Neuronal stem cell (in vitro differentiated cells): ENCODE results near the gene WDR4.

Experiments used
- DNase-seq: peaks from one replicate; pipeline ENCODE4 v3.0.0-alpha.2; 2013; ENCODE audit warnings: low spot score
- H2AFZ ChIP-seq: one replicate; pipeline ENCODE4 v1.6.1; 2013; ENCODE audit warnings: mild to moderate bottlenecking, low read length, inconsistent platforms
- H2AK5ac ChIP-seq: 2 replicates; pipeline ENCODE4 v1.6.1; 2013; ENCODE audit warnings: low read depth, mild to moderate bottlenecking, inconsistent platforms, low read length, moderate library complexity, mixed read lengths
- H2BK120ac ChIP-seq: 2 replicates; pipeline ENCODE4 v1.6.1; 2013; ENCODE audit warnings: low read depth, mild to moderate bottlenecking, inconsistent platforms, low read length, moderate library complexity, mixed read lengths
- H2BK12ac ChIP-seq: one replicate; pipeline ENCODE4 v1.6.1; 2013; ENCODE audit warnings: low read length, inconsistent platforms
- H2BK15ac ChIP-seq: 2 replicates; pipeline ENCODE4 v1.6.1; 2013; ENCODE audit warnings: mild to moderate bottlenecking, low read length, inconsistent platforms, mixed read lengths
- H2BK5ac ChIP-seq: one replicate; pipeline ENCODE4 v1.6.1; 2013; ENCODE audit warnings: inconsistent platforms, mild to moderate bottlenecking, low read length, moderate library complexity
- H3K14ac ChIP-seq: one replicate; pipeline ENCODE4 v1.6.1; 2013; ENCODE audit warnings: low read length, inconsistent platforms
- H3K18ac ChIP-seq: 2 replicates; pipeline ENCODE4 v1.6.1; 2013; ENCODE audit warnings: low read length, inconsistent platforms
- H3K23ac ChIP-seq: 2 replicates; pipeline ENCODE4 v1.6.1; 2013; ENCODE audit warnings: low read depth, mild to moderate bottlenecking, mixed read lengths, low read length, inconsistent platforms; ENCODE audit not compliant: poor library complexity
- H3K27ac ChIP-seq: replicated peaks from 3 replicates; pipeline ENCODE4 v1.5.1; 2013; ENCODE audit warnings: low read length, inconsistent platforms
- H3K27me3 ChIP-seq, 3 experiments: 2 replicates each; pipeline ENCODE4 v1.6.1; 2013; ENCODE audit warnings: low read length in 3 of 3, mild to moderate bottlenecking in 2 of 3, inconsistent platforms in 1 of 3, low read depth in 1 of 3, mixed read lengths in 1 of 3, moderate library complexity in 1 of 3; ENCODE audit not compliant: control insufficient read depth in 3 of 3, insufficient read depth in 3 of 3
- H3K36me3 ChIP-seq, 2 donors: replicated peaks in 1 of 2; 2 replicates each; pipeline ENCODE4 v1.6.1; 2013; ENCODE audit warnings: low read length in 2 of 2; ENCODE audit not compliant: control insufficient read depth in 2 of 2, insufficient read depth in 2 of 2
- H3K4ac ChIP-seq: 2 replicates; pipeline ENCODE4 v1.6.1; 2013; ENCODE audit warnings: inconsistent platforms, mild to moderate bottlenecking, low read length, moderate library complexity
- H3K4me1 ChIP-seq, 2 donors: 1 replicate in 1 of 2; 2 replicates in 1 of 2; pipeline ENCODE4 v1.6.1; 2013; ENCODE audit warnings: low read length in 2 of 2, low read depth in 1 of 2; ENCODE audit not compliant: control insufficient read depth in 2 of 2, insufficient read depth in 1 of 2
- H3K4me2 ChIP-seq: one replicate; pipeline ENCODE4 v1.6.1; 2013; ENCODE audit warnings: mild to moderate bottlenecking, low read length, inconsistent platforms; ENCODE audit not compliant: insufficient read depth, poor library complexity, severe bottlenecking
- H3K4me3 ChIP-seq, 2 donors: 2 replicates each; pipeline ENCODE4 v1.5.1; 2013; ENCODE audit warnings: low read length in 2 of 2, mild to moderate bottlenecking in 2 of 2, inconsistent platforms in 1 of 2, moderate library complexity in 1 of 2
- H3K79me1 ChIP-seq: one replicate; pipeline ENCODE4 v1.6.1; 2013; ENCODE audit warnings: low read depth, mild to moderate bottlenecking, inconsistent platforms, low read length, moderate library complexity
- H3K9ac ChIP-seq: one replicate; pipeline ENCODE4 v1.6.1; 2013; ENCODE audit warnings: mild to moderate bottlenecking, low read depth, low read length, inconsistent platforms; ENCODE audit not compliant: poor library complexity
- H3K9me3 ChIP-seq, 2 donors: replicated peaks in 1 of 2; 2 replicates each; pipeline versions ENCODE3 to v1.6.1; 2013; ENCODE audit warnings: low read length in 2 of 2, mild to moderate bottlenecking in 2 of 2, inconsistent platforms in 1 of 2, low read depth in 1 of 2, mixed read lengths in 1 of 2, moderate library complexity in 1 of 2; ENCODE audit not compliant: control insufficient read depth in 2 of 2, insufficient read depth in 1 of 2
- H4K8ac ChIP-seq: one replicate; pipeline ENCODE4 v1.6.1; 2013; ENCODE audit warnings: low read depth, mild to moderate bottlenecking, inconsistent platforms, low read length, moderate library complexity
- H4K91ac ChIP-seq: one replicate; pipeline ENCODE4 v1.6.1; 2013; ENCODE audit warnings: low read length, low read depth, mild to moderate bottlenecking, inconsistent platforms; ENCODE audit not compliant: poor library complexity
- WGBS, 2 donors: extraction: QIAGEN DNeasy Blood & Tissue Kit; methylation state at CpG; one replicate each; pipeline ENCODE4 v1.1.7; 2013; ENCODE audit warnings: missing lambda C conversion rate in 2 of 2, mixed read lengths in 1 of 2; ENCODE audit not compliant: insufficient read length in 2 of 2, insufficient replicate concordance in 1 of 2; ENCODE audit errors: extremely low coverage in 2 of 2; 5-methylcytosine and 5-hydroxymethylcytosine counted together

The WDR4 gene

DNA sequence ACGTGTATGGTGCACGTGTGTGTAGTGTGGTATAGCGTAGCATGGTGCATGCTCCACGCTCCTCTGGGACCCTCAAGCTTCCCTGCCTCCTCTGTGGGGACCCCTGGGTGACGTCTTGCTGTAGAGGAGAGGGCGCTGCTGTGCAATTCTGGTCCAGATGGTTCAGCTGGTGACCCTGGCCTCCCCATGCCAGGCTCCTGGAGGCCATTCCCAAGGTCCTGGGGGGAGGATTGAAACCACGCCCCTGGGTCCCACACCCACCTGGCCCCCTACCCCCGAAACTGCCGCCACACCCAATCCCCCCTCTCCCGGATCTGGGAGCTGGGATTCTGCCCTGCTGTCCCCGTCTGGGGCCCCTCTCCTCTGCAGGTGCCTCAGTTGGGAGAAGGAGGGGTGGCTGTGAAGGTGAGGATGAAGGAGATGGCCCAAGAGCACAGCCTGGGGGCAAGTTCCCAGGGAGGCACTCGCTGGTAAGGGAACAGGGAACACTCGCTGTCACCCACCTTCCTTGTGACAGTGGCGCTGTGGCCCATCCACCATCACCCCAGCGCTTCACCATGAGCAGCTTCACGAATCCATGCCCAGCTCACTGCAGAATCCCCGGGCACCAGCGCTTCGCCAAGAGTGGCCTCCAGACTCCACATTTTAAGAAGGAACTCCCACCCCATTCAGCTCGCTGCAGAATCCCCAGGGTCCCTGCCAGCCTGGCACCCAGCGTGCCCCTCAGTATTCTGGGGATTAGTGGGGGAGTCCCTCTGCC, 38.0 kb downstream of the WDR4 start:
- no peak overlapping the region for H3K27ac ChIP-seq
- no peak overlapping the region for H3K4ac ChIP-seq

DNA sequence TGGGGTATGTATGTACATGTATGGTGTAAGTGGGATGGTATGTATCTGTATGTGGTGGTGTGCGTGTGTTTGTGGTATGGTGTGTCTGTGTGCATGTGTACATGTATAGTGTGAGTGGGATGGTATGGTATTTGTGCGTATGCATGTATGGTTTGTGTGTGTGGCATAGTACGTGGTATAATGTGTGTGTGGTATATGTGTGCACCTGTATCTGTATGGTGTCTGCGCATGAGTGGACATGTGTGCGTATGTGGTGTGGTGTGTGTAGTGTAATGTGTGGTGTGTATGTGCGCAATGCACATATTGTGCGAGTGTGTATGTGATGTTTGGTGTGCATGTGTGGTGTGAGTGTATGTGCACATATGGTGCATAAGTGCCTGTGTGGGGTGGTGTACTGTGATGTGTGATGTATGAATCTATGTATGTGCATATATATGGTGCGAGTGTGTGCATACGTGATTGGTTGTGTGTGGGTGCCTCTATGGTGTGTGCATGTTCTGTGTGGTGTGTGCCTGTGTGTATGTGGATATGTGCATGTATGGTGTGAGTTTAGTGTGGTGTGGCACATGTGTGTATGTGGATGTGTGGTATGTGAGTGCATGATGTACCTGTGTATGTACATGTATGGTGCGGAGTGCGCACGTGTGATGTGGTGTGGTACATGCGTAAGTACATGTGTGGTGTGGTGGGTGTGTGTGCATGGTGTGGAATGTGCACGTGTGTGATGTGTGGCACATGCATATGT, 38.8 kb downstream of the WDR4 start:
- no peak overlapping the region for H3K4ac ChIP-seq
- no peak overlapping the region for H3K18ac ChIP-seq
- peak overlapping the region; percentile 58 for H4K8ac ChIP-seq
- H3K36me3 ChIP-seq, result peaks cover 36 to 68% of the 10 kb centered on the region in 2 donors
- H2BK15ac ChIP-seq, result no peak overlapping the region
- H2BK120ac ChIP-seq, result no peak overlapping the region
- H2BK5ac ChIP-seq, result no peak overlapping the region
- H3K4me2 ChIP-seq, result no peak overlapping the region
- H4K91ac ChIP-seq, result peak overlapping the region; percentile 69
- H2BK12ac ChIP-seq, result no peak overlapping the region
- peaks cover 0 to 4% of the 10 kb centered on the region in 2 donors for H3K4me1 ChIP-seq
- peaks cover 7% of the 10 kb centered on the region for H3K79me1 ChIP-seq
- peaks cover 0 to 5% of the 10 kb centered on the region in 2 donors for H3K9me3 ChIP-seq
- H3K4me3 ChIP-seq, result peak overlapping the region in 1 of 2 donors; percentile 49
- peak overlapping the region; percentile 68 for H3K9ac ChIP-seq
- no peaks in the 10 kb centered on the region for H3K27me3 ChIP-seq
- no peak for DNase-seq
- no peak overlapping the region for H2AFZ ChIP-seq
- H3K27ac ChIP-seq, result no peak overlapping the region
- no peak overlapping the region for H2AK5ac ChIP-seq
- WGBS, 2 donors, result 100% methylated on average over 3 of the region's 14 CpGs; no CpG with 5 or more reads in 1 of the 2 donors
- H3K23ac ChIP-seq, result peak overlapping the region; percentile 67
- H3K14ac ChIP-seq, result no peak overlapping the region

More for the DNA sequence above, 38.0 kb downstream of the WDR4 start:
- Histone ChIP-seq H2AFZ (no peak overlapping the region), H2BK5ac (peak overlapping the region; percentile 30), H3K4me3 (peak overlapping the region in 1 of 2 donors; percentile 49), H4K8ac (no peak overlapping the region), H3K27me3 (no peaks in the 10 kb centered on the region), H3K4me2 (no peak overlapping the region), H2AK5ac (no peak overlapping the region), H3K36me3 (peaks cover 40 to 71% of the 10 kb centered on the region in 2 donors), H3K18ac (no peak overlapping the region), H3K14ac (no peak overlapping the region), H3K4me1 (peaks cover 0 to 4% of the 10 kb centered on the region in 2 donors), H2BK12ac (no peak overlapping the region), H3K9ac (no peak overlapping the region), H3K9me3 (peaks cover 0 to 5% of the 10 kb centered on the region in 2 donors), H2BK120ac (no peak overlapping the region), H4K91ac (no peak overlapping the region), H3K23ac (peak overlapping the region; percentile 67), H3K79me1 (peaks cover 10% of the 10 kb centered on the region), H2BK15ac (no peak overlapping the region)
- WGBS, 2 donors, result no CpG with 5 or more reads among the region's 21 CpGs
- DNase-seq, result no peak

DNA sequence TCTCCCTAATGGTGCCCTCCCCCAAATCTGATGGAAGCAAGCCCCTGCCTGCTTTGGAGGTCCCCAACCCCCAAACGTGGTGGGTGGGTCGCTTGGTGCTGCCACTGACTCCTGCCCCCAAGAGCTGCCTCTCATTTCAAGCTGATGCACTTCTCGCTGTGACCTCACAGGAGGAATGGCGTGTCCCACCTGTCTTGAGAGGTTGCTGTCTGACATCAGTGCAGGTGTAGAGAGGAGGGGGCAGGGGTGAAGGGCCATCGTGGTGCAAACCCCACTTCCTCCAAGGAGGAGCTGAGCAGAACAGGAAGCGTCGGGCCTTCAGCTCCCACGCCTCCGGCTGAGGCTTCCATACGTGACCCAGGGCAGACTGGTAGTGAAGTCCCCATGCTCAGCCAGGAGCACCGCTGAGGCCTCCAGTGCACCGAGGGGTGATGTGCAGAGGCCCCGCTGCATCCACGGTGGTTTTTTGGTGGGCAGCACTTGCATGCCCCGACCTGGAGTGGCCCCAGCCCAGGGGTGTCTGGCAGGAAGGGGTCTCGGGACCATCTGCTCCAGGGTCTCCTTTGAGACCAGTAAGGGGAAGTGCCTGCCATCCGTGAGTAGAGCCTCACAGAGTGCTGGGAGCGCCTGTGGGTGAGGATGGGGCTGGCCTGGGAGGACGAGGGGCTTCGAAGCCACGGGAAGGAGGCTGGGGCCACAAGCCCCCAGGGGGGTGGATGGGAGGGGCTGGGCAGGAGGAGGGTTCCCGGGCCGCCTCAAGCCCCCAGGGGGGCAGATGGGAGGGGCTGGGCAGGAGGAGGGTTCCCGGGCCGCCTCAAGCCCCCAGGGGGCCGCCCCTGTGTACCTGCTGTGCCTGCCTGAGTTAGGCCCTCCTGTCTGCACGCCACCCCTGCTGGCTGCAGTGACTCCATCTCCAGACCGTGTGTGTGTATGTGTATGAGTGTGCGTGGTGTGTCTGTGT, 39.8 kb downstream of the WDR4 start:
- H3K9me3 ChIP-seq, result peaks cover 0 to 5% of the 10 kb centered on the region in 2 donors
- DNase-seq, result no peak
- H3K4me1 ChIP-seq, result no peaks in the 10 kb centered on the region
- peaks cover 2% of the 10 kb centered on the region for H3K79me1 ChIP-seq
- H3K36me3 ChIP-seq, result peaks cover 28 to 60% of the 10 kb centered on the region in 2 donors
- peak overlapping the region; percentile 58 for H4K8ac ChIP-seq
- H3K14ac ChIP-seq, result no peak overlapping the region
- no peak overlapping the region for H3K27ac ChIP-seq
- no peaks in the 10 kb centered on the region for H3K27me3 ChIP-seq
- H2AK5ac ChIP-seq, result no peak overlapping the region
- H2BK120ac ChIP-seq, result no peak overlapping the region
- peak overlapping the region; percentile 69 for H4K91ac ChIP-seq
- no peak overlapping the region for H2BK5ac ChIP-seq
- peak overlapping the region; percentile 3 for H3K23ac ChIP-seq
- H3K4me3 ChIP-seq, result no peak overlapping the region
- no peak overlapping the region for H3K18ac ChIP-seq
- no peak overlapping the region for H2BK15ac ChIP-seq
- no peak overlapping the region for H3K4me2 ChIP-seq
- no peak overlapping the region for H2BK12ac ChIP-seq
- H2AFZ ChIP-seq, result no peak overlapping the region
- H3K9ac ChIP-seq, result no peak overlapping the region
- WGBS, 2 donors, result 100% methylated on average over 1 of the region's 29 CpGs; no CpG with 5 or more reads in 1 of the 2 donors
- no peak overlapping the region for H3K4ac ChIP-seq
